ENCODE data around the gene SLC49A3. TPM values are rescaled to one million over a fixed set of nuclear protein-coding genes. Genes with fewer than 3 reads are reported as not detected.
"Not testable (repeated sequence)": the region's sequence is repeated elsewhere in the genome, so short reads cannot be mapped to it uniquely, and the experiment has no call there.

SLC49A3 gene
- total and polyA plus RNA-seq, 2 experiments from 2014 or later, result 1.9 to 2.3 TPM

- TF ChIP-seq CTCF (IDR thresholded peaks at IDR 0.05; ENCODE audit: low read depth, low read length), result no peak
- no peak for DNase-seq (ENCODE audit: low read depth in 1 of 2, low spot score in 1 of 2)
- no peak overlapping the region for H3K27ac ChIP-seq
- no peak overlapping the region for H3K4me3 ChIP-seq
- no peaks in the 10 kb centered on the region for H3K4me1 ChIP-seq (ENCODE audit: low read depth)
- no peaks in the 10 kb centered on the region for H3K9me3 ChIP-seq (ENCODE audit: low read depth)
- no peaks in the 10 kb centered on the region for H3K36me3 ChIP-seq
- no peaks in the 10 kb centered on the region for H3K27me3 ChIP-seq
Observed at GRCh38 chr4:636628-637159, 52.3 kb downstream of the SLC49A3 start.

- H3K9me3 ChIP-seq (ENCODE audit: low read depth), result no peaks in the 10 kb centered on the region
- no peak overlapping the region for H3K27ac ChIP-seq
- no peaks in the 10 kb centered on the region for H3K27me3 ChIP-seq
- H3K36me3 ChIP-seq, result no peaks in the 10 kb centered on the region
- H3K4me3 ChIP-seq, result no peak overlapping the region
- DNase-seq (ENCODE audit: low read depth in 1 of 2, low spot score in 1 of 2), result no peak
- no peaks in the 10 kb centered on the region for H3K4me1 ChIP-seq (ENCODE audit: low read depth)
- no peak for TF ChIP-seq CTCF (IDR thresholded peaks at IDR 0.05; ENCODE audit: low read depth, low read length)
Observed at GRCh38 chr4:635851-636627, 52.9 kb downstream of the SLC49A3 start.

GRCh38 chr4:635066-635835 is 53.7 kb downstream of the SLC49A3 start:
- not testable (repeated sequence) for DNase-seq (ENCODE audit: low read depth in 1 of 2, low spot score in 1 of 2); H3K27ac ChIP-seq; H3K9me3 ChIP-seq (ENCODE audit: low read depth); H3K4me3 ChIP-seq; H3K36me3 ChIP-seq; H3K4me1 ChIP-seq (ENCODE audit: low read depth); H3K27me3 ChIP-seq

- H3K9me3 ChIP-seq (ENCODE audit: low read depth), result no peaks in the 10 kb centered on the region
- no peaks in the 10 kb centered on the region for H3K36me3 ChIP-seq
- DNase-seq (ENCODE audit: low read depth in 1 of 2, low spot score in 1 of 2), result no peak
- no peak overlapping the region for H3K4me3 ChIP-seq
- H3K4me1 ChIP-seq (ENCODE audit: low read depth), result no peaks in the 10 kb centered on the region
- no peak overlapping the region for H3K27ac ChIP-seq
- no peaks in the 10 kb centered on the region for H3K27me3 ChIP-seq
- no peak for TF ChIP-seq CTCF (IDR thresholded peaks at IDR 0.05; ENCODE audit: low read depth, low read length)
Observed at GRCh38 chr4:634599-634985, 54.4 kb downstream of the SLC49A3 start.

- Histone ChIP-seq H3K27ac (no peak overlapping the region), H3K9me3 (ENCODE audit: low read depth) (no peaks in the 10 kb centered on the region), H3K36me3 (no peaks in the 10 kb centered on the region), H3K4me3 (no peak overlapping the region), H3K27me3 (no peaks in the 10 kb centered on the region), H3K4me1 (ENCODE audit: low read depth) (no peaks in the 10 kb centered on the region)
- no peak for DNase-seq (ENCODE audit: low read depth in 1 of 2, low spot score in 1 of 2)
- TF ChIP-seq CTCF (IDR thresholded peaks at IDR 0.05; ENCODE audit: low read depth, low read length), result no peak
Observed at GRCh38 chr4:633976-634598, 54.9 kb downstream of the SLC49A3 start.
